H9 (cell line): Measurements from ENCODE around the gene RTP3. TPM values are rescaled to one million over a fixed set of nuclear protein-coding genes. Genes with fewer than 3 reads are reported as not detected.

Experiments used
- DNase-seq: peaks from one replicate; pipeline ENCODE4 v3.0.0-alpha.2; 2017
- H2AFZ ChIP-seq: one replicate; pipeline ENCODE4 v1.6.1; 2013; ENCODE audit warnings: mild to moderate bottlenecking, low read length, control low read depth, moderate library complexity
- H2AK5ac ChIP-seq: 2 replicates; pipeline ENCODE4 v1.6.1; 2013; ENCODE audit warnings: low read length, control low read depth, mixed read lengths; ENCODE audit not compliant: insufficient read length
- H2BK120ac ChIP-seq: one replicate; pipeline ENCODE4 v1.6.1; 2013; ENCODE audit warnings: low read depth, mild to moderate bottlenecking, low read length, control low read depth, inconsistent platforms; ENCODE audit not compliant: poor library complexity, severe bottlenecking
- H2BK12ac ChIP-seq: 2 replicates; pipeline ENCODE4 v1.6.1; 2013; ENCODE audit warnings: low read length, control low read depth, mixed read lengths, low read depth; ENCODE audit not compliant: insufficient read length
- H2BK15ac ChIP-seq: 2 replicates; pipeline ENCODE4 v1.6.1; 2013; ENCODE audit warnings: low read depth, low read length, control low read depth
- H2BK20ac ChIP-seq: one replicate; pipeline ENCODE4 v1.6.1; 2013; ENCODE audit warnings: low read depth, mild to moderate bottlenecking, low read length, control low read depth, inconsistent platforms; ENCODE audit not compliant: poor library complexity, severe bottlenecking
- H2BK5ac ChIP-seq: 2 replicates; pipeline ENCODE4 v1.6.1; 2013; ENCODE audit warnings: low read length, control low read depth, mixed read lengths; ENCODE audit not compliant: insufficient read length
- H3K14ac ChIP-seq: 2 replicates; pipeline ENCODE4 v1.6.1; 2013; ENCODE audit warnings: low read length, control low read depth; ENCODE audit not compliant: insufficient read depth
- H3K18ac ChIP-seq: 2 replicates; pipeline ENCODE4 v1.6.1; 2013; ENCODE audit warnings: low read depth, mild to moderate bottlenecking, mixed read lengths, low read length, control low read depth; ENCODE audit not compliant: insufficient read length
- H3K23ac ChIP-seq: 2 replicates; pipeline ENCODE4 v1.6.1; 2013; ENCODE audit warnings: low read length, control low read depth, mixed read lengths, low read depth; ENCODE audit not compliant: insufficient read length
- H3K23me2 ChIP-seq: 2 replicates; pipeline ENCODE4 v1.6.1; 2013; ENCODE audit warnings: low read depth, mild to moderate bottlenecking, mixed read lengths, low read length, control low read depth; ENCODE audit not compliant: insufficient read length, poor library complexity, severe bottlenecking
- H3K27ac ChIP-seq: 2 replicates; pipeline ENCODE4 v1.5.1; 2013; ENCODE audit warnings: low read length, control low read depth, mixed read lengths, low read depth; ENCODE audit not compliant: insufficient read length
- H3K27me3 ChIP-seq: 2 replicates; pipeline ENCODE4 v1.6.1; 2013; ENCODE audit warnings: low read length, control low read depth, inconsistent platforms; ENCODE audit not compliant: insufficient read depth
- H3K4ac ChIP-seq: 2 replicates; pipeline ENCODE4 v1.6.1; 2013; ENCODE audit warnings: low read depth, mild to moderate bottlenecking, control low read depth, inconsistent platforms, low read length, moderate library complexity
- H3K4me1 ChIP-seq: 2 replicates; pipeline ENCODE4 v1.6.1; 2013; ENCODE audit warnings: low read length, control low read depth, inconsistent platforms; ENCODE audit not compliant: insufficient read depth
- H3K4me2 ChIP-seq: 2 replicates; pipeline ENCODE4 v1.6.1; 2013; ENCODE audit warnings: low read length, control low read depth, mixed read lengths; ENCODE audit not compliant: insufficient read length, insufficient read depth
- H3K56ac ChIP-seq: 2 replicates; pipeline ENCODE4 v1.6.1; 2013; ENCODE audit warnings: low read depth, mild to moderate bottlenecking, mixed read lengths, low read length, control low read depth; ENCODE audit not compliant: insufficient read length
- H3K79me1 ChIP-seq: 2 replicates; pipeline ENCODE4 v1.6.1; 2013; ENCODE audit warnings: low read depth, mild to moderate bottlenecking, moderate library complexity, low read length, control low read depth, inconsistent platforms; ENCODE audit not compliant: insufficient read depth, poor library complexity, severe bottlenecking
- H3K79me2 ChIP-seq: 2 replicates; pipeline ENCODE4 v1.6.1; 2013; ENCODE audit warnings: low read length, control low read depth, inconsistent platforms; ENCODE audit not compliant: insufficient read depth
- H3K9ac ChIP-seq: 2 replicates; pipeline ENCODE4 v1.6.1; 2013; ENCODE audit warnings: low read length, control low read depth, mixed read lengths; ENCODE audit not compliant: insufficient read length; ENCODE audit errors: extremely low read depth
- H3K9me3 ChIP-seq: one replicate; pipeline ENCODE4 v1.6.1; 2013; ENCODE audit warnings: low read depth, low read length, inconsistent platforms; ENCODE audit not compliant: control insufficient read depth
- H3T11ph ChIP-seq: one replicate; pipeline ENCODE4 v1.6.1; 2013; ENCODE audit warnings: mild to moderate bottlenecking, low read length, control low read depth, inconsistent platforms
- H4K20me1 ChIP-seq: one replicate; pipeline ENCODE4 v1.6.1; 2013; ENCODE audit not compliant: control insufficient read depth, insufficient read length, insufficient read depth
- H4K5ac ChIP-seq: 2 replicates; pipeline ENCODE4 v1.6.1; 2013; ENCODE audit warnings: low read depth, mild to moderate bottlenecking, mixed read lengths, low read length, control low read depth; ENCODE audit not compliant: insufficient read length
- H4K8ac ChIP-seq: replicated peaks from 2 replicates; pipeline ENCODE4 v1.6.1; 2013; ENCODE audit warnings: low read length, control low read depth, mixed read lengths, low read depth; ENCODE audit not compliant: insufficient read length
- H4K91ac ChIP-seq: 2 replicates; pipeline ENCODE4 v1.6.1; 2013; ENCODE audit warnings: low read depth, mild to moderate bottlenecking, moderate library complexity, mixed read lengths, low read length, control low read depth; ENCODE audit not compliant: insufficient read length
- H3K27ac Mint-ChIP-seq, 3 experiments: 2 replicates in 2 of 3; 3 replicates in 1 of 3; pipeline ENCODE4 v1.8.0; 2020 to 2021; ENCODE audit warnings: mixed read lengths in 3 of 3, mild to moderate bottlenecking in 1 of 3, moderate library complexity in 1 of 3
- H3K27me3 Mint-ChIP-seq: 2 replicates; pipeline ENCODE4 v1.8.0; 2021; ENCODE audit warnings: low read depth, mild to moderate bottlenecking, moderate library complexity, mixed read lengths
- H3K36me3 Mint-ChIP-seq, 3 experiments: 2 replicates in 2 of 3; 3 replicates in 1 of 3; pipeline ENCODE4 v1.8.0; 2020 to 2021; ENCODE audit warnings: low read depth in 3 of 3, mixed read lengths in 3 of 3; ENCODE audit not compliant: insufficient read depth in 1 of 3
- H3K4me1 Mint-ChIP-seq, 2 experiments: 2 replicates each; pipeline ENCODE4 v1.8.0; 2020; ENCODE audit warnings: mixed read lengths in 2 of 2
- H3K4me3 Mint-ChIP-seq, 2 experiments: 2 replicates in 1 of 2; 3 replicates in 1 of 2; pipeline ENCODE4 v1.8.0; 2020 to 2021; ENCODE audit warnings: mild to moderate bottlenecking in 2 of 2, mixed read lengths in 2 of 2, moderate library complexity in 1 of 2
- H3K9me3 Mint-ChIP-seq, 2 experiments: 2 replicates in 1 of 2; 3 replicates in 1 of 2; pipeline ENCODE4 v1.8.0; 2020; ENCODE audit warnings: mild to moderate bottlenecking in 2 of 2, mixed read lengths in 2 of 2, moderate library complexity in 1 of 2
- CTCF ChIP-seq: fragments of 200-600 bp; sonication (generic); conservative IDR thresholded peaks from 3 replicates; pipeline ENCODE4 v1.8.0; 2021; ENCODE audit warnings: antibody characterized with exemption, mild to moderate bottlenecking
- WGBS: extraction: QIAGEN DNeasy Blood & Tissue Kit; methylation state at CpG from one replicate; pipeline ENCODE4 v1.1.7; 2013; ENCODE audit warnings: missing lambda C conversion rate, low lambda C conversion rate, mixed read lengths; ENCODE audit not compliant: insufficient read length; ENCODE audit errors: extremely low coverage; 5-methylcytosine and 5-hydroxymethylcytosine counted together
- total RNA-seq: library from RNA; stranded (reverse); gene quantifications from 2 replicates; pipeline ENCODE4 v1.2.1, GENCODE V29; 2021

Gene RTP3
- total RNA-seq, 1 experiment from 2014 or later, result not detected

- Histone ChIP-seq H3K9ac (no peak overlapping the region), H2AK5ac (no peak overlapping the region), H3K79me2 (no peaks in the 10 kb centered on the region), H3K23me2 (no peaks in the 10 kb centered on the region), H2BK20ac (no peak overlapping the region), H2BK15ac (no peak overlapping the region), H3K14ac (no peak overlapping the region), H3K4me2 (no peak overlapping the region), H3K79me1 (no peaks in the 10 kb centered on the region), H2BK5ac (no peak overlapping the region), H3K27me3 (no peaks in the 10 kb centered on the region), H2BK120ac (no peak overlapping the region), H2AFZ (no peak overlapping the region), H4K20me1 (no peaks in the 10 kb centered on the region), H3K56ac (no peak overlapping the region), H3K9me3 (no peaks in the 10 kb centered on the region), H3K23ac (no peak overlapping the region), H4K8ac (no peak overlapping the region), H4K91ac (no peak overlapping the region), H3K4ac (no peak overlapping the region), H2BK12ac (no peak overlapping the region), H3T11ph (no peak overlapping the region), H3K27ac (no peak overlapping the region), H3K18ac (no peak overlapping the region), H4K5ac (no peak overlapping the region), H3K4me1 (no peaks in the 10 kb centered on the region)
- no peaks in the 10 kb centered on the region for H3K27me3 Mint-ChIP-seq
- H3K36me3 Mint-ChIP-seq, result 0 out of 7 replicates have a peak, but pooled peaks cover 0 to 3% (median 0%) of the 10 kb centered on the region in 3 experiments
- TF ChIP-seq CTCF, result no peak
- no peak overlapping the region for H3K27ac Mint-ChIP-seq
- H3K4me3 Mint-ChIP-seq, result no peak overlapping the region
- DNase-seq, result no peak
- WGBS, result no CpG with 5 or more reads among the region's 2 CpGs
- H3K4me1 Mint-ChIP-seq, result peaks cover 7% of the 10 kb centered on the region in 2 experiments; a peak in 3 of 4 replicates
- H3K9me3 Mint-ChIP-seq, result no peaks in the 10 kb centered on the region
These were observed 20.0 kb downstream of the RTP3 start for GRCh38 chr3:46517784-46518181.
